ENCODE data around the gene ASB7.

DNA sequence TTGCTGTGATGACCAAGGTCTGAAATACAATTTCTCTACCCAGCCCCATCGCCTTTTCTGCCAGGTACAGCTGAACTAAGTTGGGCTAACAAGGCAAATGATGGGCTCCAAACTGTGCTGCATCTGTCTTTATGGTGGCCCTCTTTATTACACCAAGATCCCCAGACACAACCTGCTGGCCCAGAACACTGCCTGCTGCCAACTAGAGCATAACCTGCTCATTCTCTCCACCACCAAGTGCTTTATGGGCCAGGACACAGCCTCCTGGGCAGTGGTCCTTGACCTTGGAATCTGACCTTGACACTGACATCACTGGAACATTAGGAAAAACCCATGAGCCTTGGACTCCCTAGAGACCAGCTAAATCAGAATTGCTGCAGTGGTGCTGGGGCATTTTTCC lies 3.7 kb upstream of the ASB7 start:
- TF ChIP-seq POLR2A (IDR thresholded peaks at IDR 0.05): no peak
- TF ChIP-seq, protein P1, sequence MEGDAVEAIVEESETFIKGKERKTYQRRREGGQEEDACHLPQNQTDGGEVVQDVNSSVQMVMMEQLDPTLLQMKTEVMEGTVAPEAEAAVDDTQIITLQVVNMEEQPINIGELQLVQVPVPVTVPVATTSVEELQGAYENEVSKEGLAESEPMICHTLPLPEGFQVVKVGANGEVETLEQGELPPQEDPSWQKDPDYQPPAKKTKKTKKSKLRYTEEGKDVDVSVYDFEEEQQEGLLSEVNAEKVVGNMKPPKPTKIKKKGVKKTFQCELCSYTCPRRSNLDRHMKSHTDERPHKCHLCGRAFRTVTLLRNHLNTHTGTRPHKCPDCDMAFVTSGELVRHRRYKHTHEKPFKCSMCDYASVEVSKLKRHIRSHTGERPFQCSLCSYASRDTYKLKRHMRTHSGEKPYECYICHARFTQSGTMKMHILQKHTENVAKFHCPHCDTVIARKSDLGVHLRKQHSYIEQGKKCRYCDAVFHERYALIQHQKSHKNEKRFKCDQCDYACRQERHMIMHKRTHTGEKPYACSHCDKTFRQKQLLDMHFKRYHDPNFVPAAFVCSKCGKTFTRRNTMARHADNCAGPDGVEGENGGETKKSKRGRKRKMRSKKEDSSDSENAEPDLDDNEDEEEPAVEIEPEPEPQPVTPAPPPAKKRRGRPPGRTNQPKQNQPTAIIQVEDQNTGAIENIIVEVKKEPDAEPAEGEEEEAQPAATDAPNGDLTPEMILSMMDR (IDR thresholded peaks at IDR 0.05): no peak
